ENCODE data around the gene NOX5. TPM values are rescaled to one million over a fixed set of nuclear protein-coding genes. Genes with fewer than 3 reads are reported as not detected.

NOX5 gene
- total and polyA plus RNA-seq, 2 of the 13 experiments (the other 11 are each of a cell fraction or from before 2014, with no cell fraction given): not detected

GRCh38 chr15:69017978-69018377, 3.5 kb downstream of the NOX5 start (continued):
- TF ChIP-seq ZBTB4 (CRISPR knock-in tag; IDR thresholded peaks at IDR 0.05; ENCODE audit: borderline replicate concordance) (no peak), ZNF335 (CRISPR knock-in tag; IDR thresholded peaks at IDR 0.05) (no peak), DMTF1 (CRISPR knock-in tag; IDR thresholded peaks at IDR 0.05) (no peak), ZBTB38 (CRISPR knock-in tag; IDR thresholded peaks at IDR 0.05) (no peak), FOSL2 (CRISPR knock-in tag; IDR thresholded peaks at IDR 0.05) (0 out of 2 replicates have a peak, but pooled peaks have one; percentile 27), ZFP90 (CRISPR knock-in tag; IDR thresholded peaks at IDR 0.05; ENCODE audit: borderline replicate concordance) (0 out of 2 replicates have a peak, but pooled peaks have one; percentile 27), ZNF331 (CRISPR knock-in tag; IDR thresholded peaks at IDR 0.05) (peak; percentile 48; the same call in 1 of the 2 replicates), ZSCAN20 (CRISPR knock-in tag; IDR thresholded peaks at IDR 0.05; ENCODE audit: borderline replicate concordance) (no peak), DBP (CRISPR knock-in tag; IDR thresholded peaks at IDR 0.05; ENCODE audit: not compliant biosample characterization) (peak; percentile 64), RARA (CRISPR knock-in tag; IDR thresholded peaks at IDR 0.05) (no peak), YEATS4 (CRISPR knock-in tag; IDR thresholded peaks at IDR 0.05; ENCODE audit: borderline replicate concordance) (0 out of 2 replicates have a peak, but pooled peaks have one; percentile 61), IKZF1 (IDR thresholded peaks at IDR 0.05) (no peak), UBTF (CRISPR knock-in tag; IDR thresholded peaks at IDR 0.05) (no peak), ZNF512B (CRISPR knock-in tag; IDR thresholded peaks at IDR 0.05; ENCODE audit: borderline replicate concordance) (peak; percentile 32; the same call in 1 of the 2 replicates), HNF4G (IDR thresholded peaks at IDR 0.05; ENCODE audit: borderline replicate concordance, low read depth, low read length) (peak; percentile 75), HNF4G (CRISPR knock-in tag; IDR thresholded peaks at IDR 0.05; ENCODE audit: borderline replicate concordance, low read depth) (no peak), HNF4A (CRISPR knock-in tag; IDR thresholded peaks at IDR 0.05) (peak; percentile 95)
